ENCODE measurements around the gene STIM2.
"Not testable (repeated sequence)": the region's sequence is repeated elsewhere in the genome, so short reads cannot be mapped to it uniquely, and the experiment has no call there.

Gene STIM2

DNA sequence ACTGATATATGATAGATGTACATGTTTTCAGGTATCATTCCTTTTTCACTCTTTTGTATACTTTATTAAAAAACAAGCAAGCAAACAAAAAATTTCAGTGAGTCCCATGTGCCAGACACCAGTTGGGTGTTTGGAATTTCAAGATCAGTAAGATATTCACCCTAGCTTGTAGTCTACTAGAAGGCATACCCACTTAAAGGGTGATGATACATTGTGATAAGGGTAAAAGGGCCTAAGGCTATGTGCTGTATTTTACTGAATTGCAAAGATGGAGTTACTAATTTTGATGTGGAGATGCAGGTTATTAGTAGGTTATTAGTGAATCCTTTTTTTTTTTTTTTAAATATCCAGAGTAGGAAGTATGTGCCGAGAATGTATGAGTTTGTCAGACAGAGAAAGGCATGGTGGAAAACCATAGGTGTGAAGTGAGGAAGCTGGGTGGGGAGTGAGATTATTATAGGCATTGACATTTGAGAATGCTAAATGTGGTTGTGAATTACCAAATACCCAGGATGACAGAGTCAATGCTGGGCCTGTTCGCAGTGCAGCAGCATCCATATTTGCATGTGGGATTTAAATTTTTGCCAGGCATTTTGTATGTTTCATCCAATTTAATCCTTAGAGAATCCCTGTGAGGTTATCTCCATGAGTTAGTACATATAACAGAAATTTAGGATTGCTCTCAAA lies 10.1 kb downstream of the STIM2 start:
- no peak for DNase-seq

DNA sequence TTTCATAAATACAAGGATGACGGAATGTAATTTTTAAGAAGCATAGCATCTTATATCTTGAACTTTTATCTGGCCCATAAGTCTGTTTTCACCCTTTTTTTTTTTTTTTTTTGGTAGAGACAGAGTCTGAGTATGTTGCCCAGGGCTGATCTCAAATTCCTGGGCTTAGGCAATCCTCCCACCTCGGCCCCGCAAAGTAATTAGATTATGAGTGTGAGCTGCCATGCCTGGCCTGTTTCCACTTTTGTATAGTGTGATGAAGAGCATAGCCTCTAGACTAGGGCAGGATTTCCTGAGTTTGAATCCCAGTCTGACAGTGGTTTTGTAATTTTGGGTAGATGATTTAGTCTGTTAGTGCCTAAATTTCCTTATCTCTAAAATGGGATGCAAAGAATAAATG lies 11.0 kb downstream of the STIM2 start:
- DNase-seq = no peak

DNA sequence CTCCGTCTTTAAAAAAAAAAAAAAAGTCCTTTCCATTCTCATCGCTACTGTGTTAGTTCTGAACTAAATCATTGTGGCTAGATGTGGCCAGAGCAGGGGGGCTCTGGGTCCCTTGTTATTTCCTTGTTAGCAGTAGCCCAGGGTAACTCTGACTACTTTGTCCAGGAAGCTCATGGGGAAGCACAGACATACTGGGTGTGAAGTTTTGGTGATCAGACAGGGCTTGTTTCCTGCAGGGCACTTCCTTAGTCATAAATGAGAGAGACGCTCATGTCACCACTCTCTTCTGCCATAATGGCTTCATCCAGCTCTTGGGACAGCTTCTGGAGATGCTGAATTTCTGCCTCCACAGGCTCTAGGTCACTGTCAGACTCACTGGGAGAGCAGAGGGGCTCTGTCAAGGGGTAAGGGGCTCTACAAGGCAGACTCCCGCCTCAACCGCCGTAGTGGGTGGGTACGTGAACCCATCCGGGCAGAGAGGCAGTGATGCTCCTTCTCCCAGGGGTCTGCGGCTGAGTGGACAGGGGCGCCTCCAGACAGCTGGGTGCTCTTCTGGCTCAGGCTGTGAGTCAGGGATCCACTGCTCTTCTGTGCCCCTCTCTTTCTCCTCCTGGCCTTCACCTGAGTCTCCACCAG lies 12.9 kb downstream of the STIM2 start:
- peak; percentile 88 to 91 for DNase-seq

- no peak for DNase-seq
Observed at GRCh38 chr4:26874110-26874509, 13.5 kb downstream of the STIM2 start.

- DNase-seq = peak in 1 of 2 donors; percentile 42
Observed at GRCh38 chr4:26877406-26877805, 16.8 kb downstream of the STIM2 start.

DNA sequence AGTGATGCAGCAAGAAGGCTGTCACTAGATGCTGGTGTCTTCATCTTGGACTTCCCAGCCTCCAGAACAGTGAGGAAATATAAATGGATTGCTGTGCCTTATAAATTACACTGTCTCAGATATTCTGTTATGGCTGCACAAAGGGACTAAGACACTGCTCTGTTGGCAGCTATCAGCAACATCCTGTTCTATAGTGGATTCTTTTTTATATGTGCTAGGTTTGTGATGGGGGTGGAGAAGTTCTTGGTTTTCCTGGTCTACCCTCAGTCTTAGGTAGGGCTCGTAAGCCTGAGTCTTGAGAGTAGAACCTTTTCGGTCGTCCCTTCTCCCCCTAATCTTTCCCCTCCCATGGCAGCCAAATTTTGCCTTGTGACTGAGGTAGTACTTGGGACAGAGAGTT lies 17.3 kb downstream of the STIM2 start:
- peak in 1 of 2 donors; percentile 52 for DNase-seq

DNA sequence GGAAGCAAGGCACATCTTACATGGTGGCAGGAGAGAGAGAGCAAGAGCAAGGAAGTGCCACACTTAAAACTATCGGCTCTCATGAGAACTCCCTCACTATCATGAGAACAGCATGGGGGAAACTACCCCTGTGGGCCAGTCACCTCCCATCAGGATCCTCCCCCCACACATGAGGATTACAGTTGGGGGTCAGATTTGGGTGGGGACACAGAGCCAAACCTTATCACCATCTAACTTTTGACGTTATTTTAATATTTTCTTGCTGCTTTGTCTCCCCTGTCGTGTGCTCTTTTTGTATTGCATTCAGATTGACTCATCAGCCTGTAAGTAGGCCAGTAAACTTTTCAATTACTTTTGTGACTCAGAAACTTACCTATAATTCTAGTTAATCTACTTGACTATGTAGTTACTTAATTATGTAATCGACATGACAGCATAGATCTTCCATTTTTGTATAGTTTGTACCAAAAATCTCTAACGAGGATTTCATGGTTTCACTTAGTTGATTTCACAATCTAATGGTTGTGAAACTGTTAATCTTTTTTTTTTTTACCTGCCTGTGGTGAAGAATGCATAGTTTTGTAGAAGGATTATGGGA lies 18.3 kb downstream of the STIM2 start:
- peak; percentile 40 to 71 for DNase-seq

GRCh38 chr4:26879805-26880204 lies 19.2 kb downstream of the STIM2 start:
- DNase-seq = no peak

DNA sequence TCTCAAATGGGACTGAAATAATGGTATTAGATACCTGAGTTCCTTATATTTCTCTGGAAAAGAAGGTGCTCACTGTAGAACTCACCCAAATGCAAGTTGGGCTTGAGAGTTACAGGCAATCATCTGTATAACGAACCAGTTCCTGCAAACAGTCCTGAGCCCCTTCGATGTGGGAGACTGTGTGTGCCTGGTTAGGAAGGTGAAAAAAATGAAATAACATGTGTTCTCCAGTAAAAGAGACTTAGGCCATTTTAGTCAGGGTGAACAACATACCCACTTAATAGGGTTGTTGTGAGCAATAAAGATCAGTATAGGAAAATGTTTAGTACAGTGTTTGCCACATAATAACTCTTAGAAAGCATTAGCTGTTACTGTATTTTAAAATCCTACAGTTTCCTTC lies 23.4 kb downstream of the STIM2 start:
- peak in 1 of 2 donors; percentile 50 for DNase-seq

DNA sequence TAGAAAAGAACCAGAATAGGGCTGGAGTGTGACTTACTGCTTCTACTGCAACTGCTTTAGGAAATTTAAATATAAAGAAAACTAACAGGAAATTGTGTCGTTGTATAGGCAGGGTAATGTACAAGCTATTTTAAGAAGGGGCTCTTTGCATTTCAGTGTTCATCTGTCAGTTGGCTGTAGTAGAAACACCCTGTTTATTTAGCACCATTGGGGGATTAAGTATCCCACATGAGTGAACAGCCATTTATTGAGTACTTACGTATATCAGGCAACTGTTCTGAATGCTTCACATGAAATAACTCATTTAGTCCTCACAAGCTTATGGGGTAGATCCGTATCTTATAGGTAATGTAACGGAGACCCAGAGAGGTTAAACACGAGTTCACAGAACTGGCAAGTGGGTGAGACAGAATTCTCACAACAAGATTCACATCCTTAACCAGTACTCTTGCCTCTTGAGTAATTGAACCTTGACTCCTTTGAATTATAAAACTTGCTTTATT lies 23.9 kb downstream of the STIM2 start:
- DNase-seq = peak; percentile 35 to 82

- peak; percentile 77 to 91 for DNase-seq
Observed at GRCh38 chr4:26885912-26886274, 25.3 kb downstream of the STIM2 start.

- peak in 1 of 2 donors; percentile 76 for DNase-seq
Observed at GRCh38 chr4:26887143-26887542, 26.5 kb downstream of the STIM2 start.

GRCh38 chr4:26887809-26888208 lies 27.2 kb downstream of the STIM2 start:
- DNase-seq = no peak

DNA sequence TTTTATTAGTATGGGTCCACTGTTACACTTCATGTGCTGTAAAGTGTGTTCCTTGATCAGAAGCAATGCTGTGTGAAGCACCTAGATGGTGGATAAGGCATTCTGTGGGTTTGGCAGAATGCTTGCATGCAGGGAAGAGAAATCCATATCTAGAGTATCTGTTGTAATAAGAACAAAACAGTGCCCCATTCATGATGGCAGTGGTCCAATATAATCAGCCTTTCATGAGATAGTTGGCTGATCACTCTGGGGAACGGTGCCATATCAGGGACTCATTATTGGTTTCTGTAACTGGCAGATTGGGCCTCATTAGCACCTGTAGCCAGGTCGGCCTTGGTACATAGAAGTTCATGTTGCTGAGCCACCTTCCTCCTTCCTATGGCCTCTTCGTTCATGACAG lies 28.7 kb downstream of the STIM2 start:
- no peak for DNase-seq

DNA sequence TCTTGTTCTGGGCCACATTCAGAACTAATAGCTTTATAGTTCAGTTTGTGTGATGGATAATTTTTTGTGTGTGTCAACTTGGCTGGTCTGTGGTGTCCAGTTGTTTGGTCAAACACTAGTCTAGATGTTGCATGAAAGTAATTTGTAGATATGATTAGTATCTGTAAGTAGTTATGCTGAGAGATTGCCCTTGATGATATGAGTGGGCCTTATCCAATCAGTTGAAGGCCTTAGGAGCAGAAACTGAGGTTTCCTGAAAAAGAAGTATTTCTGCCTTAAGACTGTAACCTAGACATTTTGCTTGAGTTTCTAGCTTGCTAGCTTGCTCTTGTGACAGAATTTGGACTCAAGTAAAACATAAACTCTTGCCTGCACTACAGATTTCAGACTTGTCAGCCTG lies 30.4 kb downstream of the STIM2 start:
- no peak for DNase-seq

DNA sequence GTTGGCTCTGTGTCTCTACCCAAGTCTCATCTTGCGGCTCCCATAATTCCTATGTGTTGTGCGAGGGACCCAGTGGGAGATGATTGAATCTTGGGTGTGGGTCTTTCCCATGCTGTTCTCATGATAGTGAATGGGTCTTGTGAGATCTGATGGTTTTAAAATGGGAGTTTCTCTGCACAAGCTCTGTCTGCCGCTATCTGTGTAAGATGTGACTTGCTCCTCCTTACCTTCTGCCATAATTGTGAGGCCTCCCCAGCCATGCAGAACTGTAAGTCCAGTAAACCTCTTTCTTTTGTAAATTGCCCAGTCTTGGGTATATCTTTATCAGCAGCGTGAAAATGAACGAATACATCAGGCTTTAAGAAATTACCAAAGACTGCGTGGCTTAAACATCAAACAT lies 31.2 kb downstream of the STIM2 start:
- no peak for DNase-seq

GRCh38 chr4:26892480-26893150 lies 32.0 kb downstream of the STIM2 start:
- DNase-seq = no peak

GRCh38 chr4:26893491-26893890 lies 32.9 kb downstream of the STIM2 start:
- no peak for DNase-seq

DNA sequence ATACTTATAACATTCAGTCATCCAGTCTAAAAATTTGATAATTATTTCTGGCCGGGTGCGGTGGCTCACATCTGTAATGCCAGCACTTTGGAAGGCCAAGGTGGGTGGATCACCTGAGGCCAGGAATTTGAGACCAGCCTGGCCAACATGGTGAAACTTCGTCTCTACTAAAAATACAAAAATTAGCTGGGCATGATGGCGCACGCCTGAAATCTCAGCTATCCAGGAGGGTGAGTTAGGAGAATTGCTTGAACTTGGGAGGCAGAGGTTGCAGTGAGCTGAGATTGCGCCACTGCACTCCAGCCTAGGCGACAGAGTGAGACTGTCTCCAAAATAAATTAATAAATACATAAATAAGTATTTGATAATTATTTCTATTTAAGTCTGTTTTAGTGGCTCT lies 34.2 kb downstream of the STIM2 start:
- not testable (repeated sequence) for DNase-seq

DNA sequence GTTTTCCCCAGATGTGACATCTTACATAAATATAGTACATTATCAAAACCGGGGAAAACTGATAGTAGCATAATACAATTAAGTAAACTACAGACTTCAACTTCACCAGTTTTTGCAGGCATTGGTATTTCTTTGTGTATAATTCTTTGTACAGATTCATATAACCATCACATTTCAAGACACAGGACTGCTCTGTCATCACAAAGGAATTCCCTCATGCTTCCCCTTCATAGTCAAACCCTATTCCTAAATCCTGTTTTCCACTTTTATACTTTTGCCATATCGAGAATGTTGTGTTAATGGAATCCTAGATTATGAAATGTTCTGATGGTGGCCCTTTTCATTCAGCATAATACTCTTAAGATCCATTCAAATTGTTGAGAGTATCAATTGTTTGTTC lies 36.0 kb downstream of the STIM2 start:
- DNase-seq = no peak

GRCh38 chr4:26899991-26900390 lies 39.4 kb downstream of the STIM2 start:
- DNase-seq = no peak

- DNase-seq = no peak
Observed at GRCh38 chr4:26900765-26901164, 40.1 kb downstream of the STIM2 start.

- peak in 1 of 2 donors; percentile 23 for DNase-seq
Observed at GRCh38 chr4:26905172-26905571, 44.5 kb downstream of the STIM2 start.

Measured in CD4-positive, alpha-beta T cell treated with Interleukin-4 for 1 hour (primary cell).